Endothelial cell (in vitro differentiated cells): ENCODE measurements around the gene REXO5. TPM values are rescaled to one million over a fixed set of nuclear protein-coding genes. Genes with fewer than 3 reads are reported as not detected.
"Not testable (repeated sequence)": the region's sequence is repeated elsewhere in the genome, so short reads cannot be mapped to it uniquely, and the experiment has no call there.

Experiments used
- DNase-seq: peaks from one replicate; pipeline ENCODE4 v3.0.0; 2021; ENCODE audit warnings: low spot score
- H3K27ac Mint-ChIP-seq: one replicate; pipeline ENCODE4 v1.8.0; 2021; ENCODE audit warnings: mixed read lengths, inconsistent platforms; ENCODE audit not compliant: unreplicated experiment
- H3K27me3 Mint-ChIP-seq: one replicate; pipeline ENCODE4 v1.8.0; 2021; ENCODE audit warnings: mild to moderate bottlenecking, moderate library complexity, mixed read lengths, inconsistent platforms; ENCODE audit not compliant: unreplicated experiment
- H3K36me3 Mint-ChIP-seq: one replicate; pipeline ENCODE4 v1.8.0; 2021; ENCODE audit warnings: mild to moderate bottlenecking, low read depth, mixed read lengths, inconsistent platforms; ENCODE audit not compliant: unreplicated experiment
- H3K4me1 Mint-ChIP-seq: one replicate; pipeline ENCODE4 v1.8.0; 2021; ENCODE audit warnings: mild to moderate bottlenecking, mixed read lengths, inconsistent platforms; ENCODE audit not compliant: unreplicated experiment
- H3K4me3 Mint-ChIP-seq: one replicate; pipeline ENCODE4 v1.8.0; 2021; ENCODE audit warnings: mild to moderate bottlenecking, mixed read lengths, inconsistent platforms; ENCODE audit not compliant: unreplicated experiment
- H3K9me3 Mint-ChIP-seq: one replicate; pipeline ENCODE4 v1.8.0; 2021; ENCODE audit warnings: mixed read lengths, inconsistent platforms; ENCODE audit not compliant: unreplicated experiment
- total RNA-seq: library from RNA; stranded (reverse); fragmentation: NEBNext Ultra II Directional; extraction: Animal tissue kit (Norgen Biotek cat#: 25700); gene quantifications from one replicate; pipeline ENCODE4 v1.2.1, GENCODE V29; 2021; ENCODE audit not compliant: unreplicated experiment
- TF ChIP-seq, protein P1 (sequence below): fragments of 200-600 bp; sonication (generic); IDR thresholded peaks from one replicate; pipeline ENCODE4 v1.5.0; 2021; ENCODE audit warnings: antibody characterized with exemption; ENCODE audit not compliant: unreplicated experiment

REXO5 gene
- total RNA-seq, 1 donor from 2014 or later = 2.4 TPM

DNA sequence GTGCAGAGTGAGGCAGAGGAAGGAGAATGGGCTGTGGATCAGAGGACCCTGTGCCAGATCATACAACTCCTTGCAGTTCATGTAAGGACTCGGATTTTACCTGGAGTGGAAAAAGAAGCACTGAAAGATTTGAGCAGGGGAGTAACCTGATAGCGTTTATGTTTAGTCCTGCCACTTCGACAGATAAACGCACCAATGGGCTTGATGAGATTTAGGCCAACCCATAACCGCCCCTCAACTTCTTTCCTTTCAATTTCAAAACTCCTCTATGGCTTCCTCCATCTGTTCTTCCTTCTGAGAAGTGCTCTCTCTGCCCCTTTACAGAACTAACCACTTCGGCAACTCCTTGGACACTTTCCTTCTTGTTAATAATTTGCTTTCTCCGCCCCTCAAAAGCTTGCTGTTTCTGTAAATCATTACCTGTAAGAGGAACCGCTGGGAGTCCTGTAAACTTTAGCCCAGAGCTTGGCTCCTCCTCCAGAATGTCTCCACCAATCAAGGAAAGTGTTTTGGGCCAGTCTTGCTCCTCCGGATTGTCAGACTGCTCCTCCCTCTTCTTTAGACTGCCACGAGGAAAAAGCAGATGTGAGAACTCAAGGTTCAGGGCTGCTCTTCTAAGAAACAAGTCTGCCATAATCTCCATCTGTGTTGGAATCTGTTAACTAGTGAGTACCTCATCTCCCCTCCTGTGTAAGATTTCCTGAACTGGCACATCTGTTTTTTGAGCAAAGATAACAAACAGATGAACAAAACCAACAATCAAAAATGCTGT is 42.7 kb upstream of the REXO5 start, which contains the start of gene ACSM3:
ACSM3 (plus strand) TSS at position 554 of the 772 bp plus-strand sequence. CDS start 6,021 bp downstream, outside the sequence.
- H3K4me3 Mint-ChIP-seq = no peak within 1 kb of the TSS
- H3K4me1 Mint-ChIP-seq = peaks cover 5% of the 10 kb centered on the region
- H3K36me3 Mint-ChIP-seq = no peaks in the 10 kb centered on the region
- no peaks in the 10 kb centered on the region for H3K9me3 Mint-ChIP-seq
- DNase-seq = no peak
- H3K27ac Mint-ChIP-seq = no peak within 1 kb of the TSS
- H3K27me3 Mint-ChIP-seq = no peaks in the 10 kb centered on the region
- TF ChIP-seq, protein P1, sequence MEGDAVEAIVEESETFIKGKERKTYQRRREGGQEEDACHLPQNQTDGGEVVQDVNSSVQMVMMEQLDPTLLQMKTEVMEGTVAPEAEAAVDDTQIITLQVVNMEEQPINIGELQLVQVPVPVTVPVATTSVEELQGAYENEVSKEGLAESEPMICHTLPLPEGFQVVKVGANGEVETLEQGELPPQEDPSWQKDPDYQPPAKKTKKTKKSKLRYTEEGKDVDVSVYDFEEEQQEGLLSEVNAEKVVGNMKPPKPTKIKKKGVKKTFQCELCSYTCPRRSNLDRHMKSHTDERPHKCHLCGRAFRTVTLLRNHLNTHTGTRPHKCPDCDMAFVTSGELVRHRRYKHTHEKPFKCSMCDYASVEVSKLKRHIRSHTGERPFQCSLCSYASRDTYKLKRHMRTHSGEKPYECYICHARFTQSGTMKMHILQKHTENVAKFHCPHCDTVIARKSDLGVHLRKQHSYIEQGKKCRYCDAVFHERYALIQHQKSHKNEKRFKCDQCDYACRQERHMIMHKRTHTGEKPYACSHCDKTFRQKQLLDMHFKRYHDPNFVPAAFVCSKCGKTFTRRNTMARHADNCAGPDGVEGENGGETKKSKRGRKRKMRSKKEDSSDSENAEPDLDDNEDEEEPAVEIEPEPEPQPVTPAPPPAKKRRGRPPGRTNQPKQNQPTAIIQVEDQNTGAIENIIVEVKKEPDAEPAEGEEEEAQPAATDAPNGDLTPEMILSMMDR = no peak

DNA sequence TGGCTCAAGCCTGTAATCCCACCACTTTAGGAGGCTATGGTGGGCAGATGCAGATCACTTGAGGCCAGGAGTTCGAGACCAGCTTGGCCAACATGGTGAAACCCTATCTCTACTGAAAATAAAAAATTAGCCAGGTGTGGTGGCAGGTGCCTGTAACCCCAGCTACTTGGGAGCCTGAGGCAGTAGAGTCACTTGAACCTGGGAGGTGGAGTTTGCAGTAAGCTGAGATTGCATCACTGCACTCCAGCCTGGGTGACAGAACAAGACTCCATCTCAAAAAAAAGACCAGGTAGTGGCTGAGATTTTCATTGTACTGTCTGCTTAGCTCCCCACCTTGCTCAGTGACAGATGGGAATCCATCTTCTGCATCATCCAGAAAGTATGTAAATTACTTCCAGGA is 41.9 kb upstream of the REXO5 start:
- H3K36me3 Mint-ChIP-seq, H3K27me3 Mint-ChIP-seq, H3K4me1 Mint-ChIP-seq, H3K27ac Mint-ChIP-seq, H3K9me3 Mint-ChIP-seq, DNase-seq, H3K4me3 Mint-ChIP-seq: not testable (repeated sequence)

DNA sequence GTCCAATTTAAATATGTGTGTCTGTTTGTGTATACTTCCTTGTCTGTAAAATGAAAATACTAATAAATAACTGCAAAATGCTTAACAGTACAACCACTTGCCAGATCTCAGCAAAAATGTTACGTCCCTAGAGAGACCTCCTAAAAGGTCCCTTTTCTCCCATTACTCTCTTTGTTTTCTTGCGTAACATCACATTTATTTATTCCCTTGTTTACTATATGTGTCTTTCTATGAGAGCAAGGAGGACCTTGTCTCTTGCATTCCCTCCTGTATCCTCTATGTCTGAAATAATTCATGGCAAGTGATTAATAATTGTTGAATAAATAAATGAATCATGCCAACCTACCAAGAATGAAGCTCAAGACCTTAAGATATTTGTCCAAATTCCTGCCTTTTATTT is 40.6 kb upstream of the REXO5 start:
- Mint-ChIP-seq H3K4me3 (no peak overlapping the region), H3K4me1 (no peaks in the 10 kb centered on the region), H3K27me3 (no peaks in the 10 kb centered on the region), H3K36me3 (no peaks in the 10 kb centered on the region), H3K9me3 (no peaks in the 10 kb centered on the region), H3K27ac (no peak overlapping the region)
- TF ChIP-seq, protein P1 = no peak
- no peak for DNase-seq

DNA sequence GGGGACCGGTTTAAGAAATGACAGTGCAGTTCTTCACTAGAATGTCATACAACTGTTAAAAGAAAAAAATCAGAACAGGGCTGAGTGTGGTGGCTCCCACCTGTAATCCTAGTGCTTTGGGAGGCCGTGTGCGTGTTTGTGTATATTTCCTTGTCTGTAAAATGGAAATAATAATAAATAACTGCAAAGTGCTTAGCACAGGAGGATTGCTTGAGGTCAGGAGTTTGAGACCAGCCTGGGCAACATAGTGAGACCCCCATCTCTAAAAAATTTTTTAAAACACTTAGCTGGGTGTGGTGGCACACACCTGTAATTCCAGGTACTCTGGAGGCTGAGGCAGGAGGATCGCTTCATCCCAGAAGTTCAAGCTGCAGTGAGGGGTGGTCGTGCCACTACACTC is 40.0 kb upstream of the REXO5 start:
- H3K27ac Mint-ChIP-seq = no peak overlapping the region
- no peak for DNase-seq
- H3K4me1 Mint-ChIP-seq = no peaks in the 10 kb centered on the region
- TF ChIP-seq, protein P1 = no peak
- no peaks in the 10 kb centered on the region for H3K9me3 Mint-ChIP-seq
- no peaks in the 10 kb centered on the region for H3K27me3 Mint-ChIP-seq
- no peak overlapping the region for H3K4me3 Mint-ChIP-seq
- H3K36me3 Mint-ChIP-seq = no peaks in the 10 kb centered on the region

DNA sequence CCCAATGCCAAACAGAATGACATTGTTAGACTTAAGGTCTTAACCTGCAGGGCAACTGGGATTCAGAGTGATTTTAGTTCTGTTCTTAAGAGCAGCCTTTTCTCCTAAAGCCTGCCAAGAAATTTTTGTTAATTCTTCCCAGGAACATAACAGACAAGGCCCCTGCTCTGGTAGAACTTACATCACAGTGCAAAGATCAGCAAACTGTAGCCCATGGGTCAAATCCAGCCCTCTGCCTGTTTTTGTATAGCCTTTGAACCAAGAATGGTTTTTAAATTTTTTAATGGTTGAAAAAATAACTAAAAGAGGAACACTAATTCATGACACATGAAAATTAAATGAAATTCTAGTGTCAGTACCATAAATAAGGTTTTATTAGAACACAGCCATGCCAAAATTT is 38.8 kb upstream of the REXO5 start:
- no peaks in the 10 kb centered on the region for H3K36me3 Mint-ChIP-seq
- no peaks in the 10 kb centered on the region for H3K27me3 Mint-ChIP-seq
- TF ChIP-seq, protein P1 = no peak
- H3K4me1 Mint-ChIP-seq = no peaks in the 10 kb centered on the region
- no peak for DNase-seq
- no peak overlapping the region for H3K27ac Mint-ChIP-seq
- H3K9me3 Mint-ChIP-seq = no peaks in the 10 kb centered on the region
- no peak overlapping the region for H3K4me3 Mint-ChIP-seq
